GM12878 (cell line): ENCODE data around the gene ASB6. TPM values are rescaled to one million over a fixed set of nuclear protein-coding genes. Genes with fewer than 3 reads are reported as not detected.

Source experiments
- ATAC-seq: fragments of 200-7000 bp; cut with Tn5 transposase; 3 replicates; pipeline ENCODE4 v1.9.1; 2020; ENCODE audit warnings: mild to moderate bottlenecking, moderate library complexity
- BruUV-seq: library from RNA; stranded (reverse); fragments of 400-500 nt; replicated peaks from 2 replicates; lab custom pipeline; 2021; lab: Mats Ljungman, UMichigan
- CTCF ChIA-PET: fragments of 300-600 bp; sonication (Branson Sonifier 250); formaldehyde crosslinking; extraction: SDS; loops from one replicate; lab custom pipeline; 2021; ENCODE audit warnings: inconsistent platforms; lab: Yijun Ruan, JAX
- POLR2A ChIA-PET: fragments of 350-600 bp; formaldehyde crosslinking; extraction: SDS; loops from one replicate; lab custom pipeline; 2021; ENCODE audit warnings: inconsistent platforms; lab: Charles Lee
- RAD21 ChIA-PET: fragments of 300-600 bp; sonication (Branson Sonifier 250); formaldehyde crosslinking; loops from one replicate; lab custom pipeline; 2023; ENCODE audit warnings: antibody characterized with exemption; ENCODE audit not compliant: unreplicated experiment; lab: Charles Lee
- SMC1A ChIA-PET: fragments of 300-600 bp; sonication (Branson Sonifier 250); formaldehyde crosslinking; loops from one replicate; lab custom pipeline; 2023; ENCODE audit not compliant: unreplicated experiment, uncharacterized antibody; lab: Charles Lee
- DNase-seq: peaks from one replicate; pipeline ENCODE4 v3.0.0-alpha.2; 2011; ENCODE audit warnings: low read depth, low spot score
- FAIRE-seq: peaks from 3 replicates; lab custom pipeline; 2011; peaks lifted over from hg19 to GRCh38; lab: Jason Lieb, UNC
- H2AFZ ChIP-seq: 2 replicates; pipeline ENCODE4 v1.6.0; 2011; ENCODE audit warnings: low read depth, low read length, control low read depth; ENCODE audit not compliant: control insufficient read depth
- H3K27ac ChIP-seq: 2 replicates; pipeline ENCODE4 v1.5.1; 2011; ENCODE audit warnings: control low read depth; ENCODE audit not compliant: control insufficient read depth, insufficient read depth
- H3K27me3 ChIP-seq, 2 experiments: replicated peaks in 1 of 2; 2 replicates each; pipeline versions ENCODE4 v1.6.0 to v1.6.1; 2011; ENCODE audit warnings: low read length in 1 of 2; ENCODE audit not compliant: control insufficient read depth in 2 of 2, insufficient read depth in 2 of 2
- H3K36me3 ChIP-seq, 2 experiments: 2 replicates each; pipeline ENCODE4 v1.5.1; 2011; ENCODE audit warnings: low read length in 1 of 2; ENCODE audit not compliant: control insufficient read depth in 2 of 2, insufficient read depth in 2 of 2
- H3K4me1 ChIP-seq: 2 replicates; pipeline ENCODE4 v1.6.1; 2011; ENCODE audit warnings: mild to moderate bottlenecking, low read length, moderate library complexity, mixed read lengths; ENCODE audit not compliant: control insufficient read depth, insufficient read depth
- H3K4me2 ChIP-seq: 2 replicates; pipeline ENCODE4 v1.6.0; 2011; ENCODE audit warnings: control low read depth; ENCODE audit not compliant: control insufficient read depth, insufficient read depth
- H3K4me3 ChIP-seq: fragments of 200-600 bp; sonication (generic); 2 replicates; pipeline ENCODE4 v1.5.1; 2016
- H3K79me2 ChIP-seq: 2 replicates; pipeline ENCODE4 v1.6.0; 2011; ENCODE audit warnings: low read length; ENCODE audit not compliant: control insufficient read depth, insufficient read depth
- H3K9ac ChIP-seq: 2 replicates; pipeline ENCODE4 v1.8.0; 2011; ENCODE audit warnings: low read length, control low read depth, mixed read lengths; ENCODE audit not compliant: control insufficient read depth, insufficient read depth
- H3K9me3 ChIP-seq: replicated peaks from 3 replicates; pipeline ENCODE4 v1.5.1; 2011; ENCODE audit warnings: mild to moderate bottlenecking, low read length; ENCODE audit not compliant: control insufficient read depth, insufficient read depth
- H4K20me1 ChIP-seq: 2 replicates; pipeline ENCODE4 v1.6.0; 2011; ENCODE audit not compliant: control insufficient read depth, insufficient read depth
- BACH1 ChIP-seq: fragments of 450-650 bp; IDR thresholded peaks from 2 replicates; pipeline ENCODE4 v1.6.1; 2017; ENCODE audit warnings: mild to moderate bottlenecking, borderline replicate concordance
- ETV6 ChIP-seq, 2 experiments: fragments of 450-650 bp in 1 of 2; IDR thresholded peaks in 1 of 2; conservative IDR thresholded peaks in 1 of 2; 2 replicates each; pipeline ENCODE4 v1.6.1; 2014; ENCODE audit warnings: antibody characterized with exemption in 1 of 2, borderline replicate concordance in 1 of 2, low read depth in 1 of 2, mild to moderate bottlenecking in 1 of 2, moderate library complexity in 1 of 2
- FOS ChIP-seq: IDR thresholded peaks from 3 replicates; pipeline ENCODE4 v1.6.1; 2011; ENCODE audit warnings: borderline replicate concordance; ENCODE audit not compliant: insufficient read length; ENCODE audit errors: extremely low read depth
- HDAC6 ChIP-seq: fragments of 200-600 bp; sonication (generic); IDR thresholded peaks from one replicate; pipeline ENCODE4 v1.8.0; 2017; ENCODE audit warnings: antibody characterized with exemption; ENCODE audit not compliant: unreplicated experiment
- PAX8 ChIP-seq: fragments of 450-650 bp; IDR thresholded peaks from 2 replicates; pipeline ENCODE4 v1.6.1; 2017; ENCODE audit warnings: mild to moderate bottlenecking, moderate library complexity
- POU2F2 ChIP-seq: IDR thresholded peaks from 3 replicates; pipeline ENCODE4 v1.6.1; 2011; ENCODE audit warnings: low read depth, mild to moderate bottlenecking, low read length, borderline replicate concordance
- SMARCA5 ChIP-seq: fragments of 450-650 bp; IDR thresholded peaks from 2 replicates; pipeline ENCODE4 v1.6.1; 2017; ENCODE audit warnings: mild to moderate bottlenecking
- SPI1 ChIP-seq: IDR thresholded peaks from 2 replicates; pipeline ENCODE4 v1.6.1; 2011; ENCODE audit warnings: low read depth, mild to moderate bottlenecking, low read length, moderate library complexity, borderline replicate concordance; ENCODE audit not compliant: insufficient read depth
- TAF1 ChIP-seq: IDR thresholded peaks from 2 replicates; pipeline ENCODE4 v1.6.1; 2011; ENCODE audit warnings: mild to moderate bottlenecking, low read depth, low read length, borderline replicate concordance
- YBX1 ChIP-seq: fragments of 450-650 bp; IDR thresholded peaks from 2 replicates; pipeline ENCODE4 v1.6.1; 2016; ENCODE audit warnings: antibody characterized with exemption
- ZNF384 ChIP-seq: IDR thresholded peaks from 2 replicates; pipeline ENCODE4 v1.6.1; 2012; ENCODE audit warnings: low read depth, mild to moderate bottlenecking, low read length, improper control_type of control experiment, borderline replicate concordance
- WGBS: methylation state at CpG from one replicate; pipeline ENCODE4 v1.1.6; 2016; ENCODE audit warnings: low lambda C conversion rate; ENCODE audit not compliant: insufficient replicate concordance, insufficient coverage; ENCODE audit errors: missing lambda C conversion rate; 5-methylcytosine and 5-hydroxymethylcytosine counted together
- in situ Hi-C: fragments of 300-500 bp; cut with MboI; formaldehyde crosslinking; loops from 9 replicates; pipeline ENCODE4 v1.14.3; 2018; ENCODE audit warnings: mixed read lengths
- intact Hi-C: fragments of 100-400 bp; cut with micrococcal nuclease; formaldehyde crosslinking; loops from one replicate; pipeline ENCODE4 v1.14.2; 2022; ENCODE audit not compliant: unreplicated experiment
- polyA plus RNA-seq, 11 experiments: library from polyadenylated mRNA; depleted of rRNA in 4 of 11; unstranded in 6 of 11; stranded (reverse) in 5 of 11; fragments of >200 nt; fragmentation: Nextera tagmentation in 4 of 11; fragmentation: Illumina TruSeq in 1 of 11; extraction: Ambion mirVana in 4 of 11; extraction: Trizol in 1 of 11; gene quantifications; 1 replicate in 1 of 11; 2 replicates in 10 of 11; pipeline versions ENCODE4 v1.2.1 to v1.2.3, GENCODE V29; 2011 to 2016; ENCODE audit warnings: inconsistent platforms in 2 of 11, missing spikeins in 2 of 11, low read depth in 1 of 11
- total RNA-seq, 4 experiments: library from RNA; depleted of rRNA in 3 of 4; stranded (reverse); fragments of >200 nt in 3 of 4; fragmentation: Illumina TruSeq in 1 of 4; extraction: Trizol in 1 of 4; gene quantifications; 2 replicates each; pipeline versions ENCODE4 v1.2.1 to v1.2.3, GENCODE V29; 2013 to 2021
- TF ChIP-seq, protein P1 (sequence below): IDR thresholded peaks from 2 replicates; pipeline ENCODE4 v1.6.1; 2011; ENCODE audit warnings: borderline replicate concordance, low read depth, mild to moderate bottlenecking, moderate library complexity, mixed read lengths, low read length; ENCODE audit not compliant: insufficient read depth; ENCODE audit errors: extremely low read length
- TF ChIP-seq, protein P2 (sequence below): IDR thresholded peaks from 2 replicates; pipeline ENCODE4 v1.6.1; 2011; ENCODE audit warnings: mild to moderate bottlenecking, low read depth, low read length, moderate library complexity; ENCODE audit not compliant: insufficient replicate concordance
- TF ChIP-seq, protein P3 (sequence below), 3 experiments: IDR thresholded peaks in 2 of 3; conservative IDR thresholded peaks in 1 of 3; 2 replicates each; pipeline ENCODE4 v1.5.1; 2011; ENCODE audit warnings: low read depth in 3 of 3, low read length in 3 of 3, mild to moderate bottlenecking in 3 of 3, control low read depth in 2 of 3, moderate library complexity in 2 of 3, inconsistent platforms in 1 of 3, mixed read lengths in 1 of 3; ENCODE audit not compliant: control insufficient read depth in 2 of 3, insufficient read depth in 1 of 3; ENCODE audit errors: extremely low read depth in 1 of 3

ASB6 gene
- total and polyA plus RNA-seq, 10 of the 15 experiments (the other 5 are each of a cell fraction or from before 2014, with no cell fraction given) = 0.80 to 18.2 (median 9.9) TPM

DNA sequence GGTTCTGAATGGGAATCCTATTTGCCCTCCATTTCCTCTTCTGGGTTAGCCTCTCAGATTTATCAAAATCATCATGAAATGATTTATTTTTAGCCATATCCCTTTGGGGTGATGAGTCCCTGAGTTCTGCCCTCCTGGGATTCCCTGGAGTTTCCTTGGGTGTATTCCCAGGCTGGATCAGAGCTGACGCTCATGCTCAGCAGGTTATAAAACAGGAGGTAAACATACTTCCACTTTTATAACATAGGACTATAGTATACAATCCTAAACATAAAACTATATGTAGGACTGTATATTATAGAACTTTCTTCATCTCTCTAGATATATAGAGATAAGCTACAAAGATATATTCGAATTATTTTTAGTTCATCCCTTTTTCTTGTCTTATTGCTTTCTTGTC, 19.1 kb upstream of the ASB6 start:
- H3K9me3 ChIP-seq = no peaks in the 10 kb centered on the region
- no peak overlapping the region for H3K9ac ChIP-seq
- no peak overlapping the region for H3K4me3 ChIP-seq
- no peaks in the 10 kb centered on the region; a peak in 2 of 4 replicates for H3K27me3 ChIP-seq
- no peaks in the 10 kb centered on the region for H3K4me1 ChIP-seq
- in situ Hi-C loops (no loop called here), intact Hi-C loops (no loop called here)
- DNase-seq (no peak), ATAC-seq (no peak), FAIRE-seq (no peak)
- H3K27ac ChIP-seq = no peak overlapping the region
- no peaks in the 10 kb centered on the region for H4K20me1 ChIP-seq
- no TSS peak for BruUV-seq
- H3K4me2 ChIP-seq = no peak overlapping the region
- no peaks in the 10 kb centered on the region for H3K36me3 ChIP-seq
- 0% methylated on average over 2 of the region's 2 CpGs for WGBS
- RAD21 ChIA-PET = no interaction called here
- TF ChIP-seq SPI1 (no peak), TAF1 (no peak), SMARCA5 (no peak), POU2F2 (no peak), ETV6 (conservative IDR thresholded peaks at IDR 0.05 in 1 of 2, IDR thresholded peaks at IDR 0.05 in 1 of 2; ENCODE audit: borderline replicate concordance in 1 of 2, low read depth in 1 of 2) (no peak), FOS (no peak), YBX1 (no peak), BACH1 (no peak), ZNF384 (no peak), PAX8 (no peak), HDAC6 (no peak)
- TF ChIP-seq, protein P1, sequence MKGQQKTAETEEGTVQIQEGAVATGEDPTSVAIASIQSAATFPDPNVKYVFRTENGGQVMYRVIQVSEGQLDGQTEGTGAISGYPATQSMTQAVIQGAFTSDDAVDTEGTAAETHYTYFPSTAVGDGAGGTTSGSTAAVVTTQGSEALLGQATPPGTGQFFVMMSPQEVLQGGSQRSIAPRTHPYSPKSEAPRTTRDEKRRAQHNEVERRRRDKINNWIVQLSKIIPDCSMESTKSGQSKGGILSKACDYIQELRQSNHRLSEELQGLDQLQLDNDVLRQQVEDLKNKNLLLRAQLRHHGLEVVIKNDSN = no peak
- TF ChIP-seq, protein P2, sequence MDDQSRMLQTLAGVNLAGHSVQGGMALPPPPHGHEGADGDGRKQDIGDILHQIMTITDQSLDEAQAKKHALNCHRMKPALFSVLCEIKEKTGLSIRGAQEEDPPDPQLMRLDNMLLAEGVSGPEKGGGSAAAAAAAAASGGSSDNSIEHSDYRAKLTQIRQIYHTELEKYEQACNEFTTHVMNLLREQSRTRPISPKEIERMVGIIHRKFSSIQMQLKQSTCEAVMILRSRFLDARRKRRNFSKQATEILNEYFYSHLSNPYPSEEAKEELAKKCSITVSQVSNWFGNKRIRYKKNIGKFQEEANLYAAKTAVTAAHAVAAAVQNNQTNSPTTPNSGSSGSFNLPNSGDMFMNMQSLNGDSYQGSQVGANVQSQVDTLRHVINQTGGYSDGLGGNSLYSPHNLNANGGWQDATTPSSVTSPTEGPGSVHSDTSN = no peak
- TF ChIP-seq, protein P3, sequence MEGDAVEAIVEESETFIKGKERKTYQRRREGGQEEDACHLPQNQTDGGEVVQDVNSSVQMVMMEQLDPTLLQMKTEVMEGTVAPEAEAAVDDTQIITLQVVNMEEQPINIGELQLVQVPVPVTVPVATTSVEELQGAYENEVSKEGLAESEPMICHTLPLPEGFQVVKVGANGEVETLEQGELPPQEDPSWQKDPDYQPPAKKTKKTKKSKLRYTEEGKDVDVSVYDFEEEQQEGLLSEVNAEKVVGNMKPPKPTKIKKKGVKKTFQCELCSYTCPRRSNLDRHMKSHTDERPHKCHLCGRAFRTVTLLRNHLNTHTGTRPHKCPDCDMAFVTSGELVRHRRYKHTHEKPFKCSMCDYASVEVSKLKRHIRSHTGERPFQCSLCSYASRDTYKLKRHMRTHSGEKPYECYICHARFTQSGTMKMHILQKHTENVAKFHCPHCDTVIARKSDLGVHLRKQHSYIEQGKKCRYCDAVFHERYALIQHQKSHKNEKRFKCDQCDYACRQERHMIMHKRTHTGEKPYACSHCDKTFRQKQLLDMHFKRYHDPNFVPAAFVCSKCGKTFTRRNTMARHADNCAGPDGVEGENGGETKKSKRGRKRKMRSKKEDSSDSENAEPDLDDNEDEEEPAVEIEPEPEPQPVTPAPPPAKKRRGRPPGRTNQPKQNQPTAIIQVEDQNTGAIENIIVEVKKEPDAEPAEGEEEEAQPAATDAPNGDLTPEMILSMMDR (IDR thresholded peaks at IDR 0.05 in 2 of 3, conservative IDR thresholded peaks at IDR 0.05 in 1 of 3; ENCODE audit: control insufficient read depth in 2 of 3, extremely low read depth in 1 of 3, insufficient read depth in 1 of 3, low read depth in 3 of 3, low read length in 3 of 3) = no peak
- POLR2A ChIA-PET = no interaction called here
- H2AFZ ChIP-seq = no peak overlapping the region
- CTCF ChIA-PET = interaction anchor here (0.8 to 1.4 kb wide), 2 partner anchors 18 to 36 kb away, joined by 3 to 4 read pairs; no protein-coding TSS in a partner anchor
- H3K79me2 ChIP-seq = no peaks in the 10 kb centered on the region
- SMC1A ChIA-PET = no interaction called here
